A673 (cell line): ENCODE measurements around the gene LEPROT. TPM values are rescaled to one million over a fixed set of nuclear protein-coding genes. Genes with fewer than 3 reads are reported as not detected.

Source experiments
- BruUV-seq: library from RNA; stranded (reverse); fragments of 400-500 nt; replicated peaks from 2 replicates; lab custom pipeline; 2021; lab: Mats Ljungman, UMichigan
- CTCF ChIA-PET: fragments of 300-600 bp; sonication (Branson Sonifier 250); formaldehyde crosslinking; loops from one replicate; lab custom pipeline; 2022; ENCODE audit warnings: antibody characterized with exemption; lab: Charles Lee
- POLR2A ChIA-PET: fragments of 300-600 bp; sonication (Branson Sonifier 250); formaldehyde crosslinking; loops from one replicate; lab custom pipeline; 2022; ENCODE audit warnings: antibody characterized with exemption; ENCODE audit not compliant: low non-redundant PET; lab: Charles Lee
- DNase-seq: peaks from one replicate; pipeline ENCODE4 v3.0.0-alpha.2; 2015; ENCODE audit warnings: low spot score
- H3K27ac ChIP-seq: fragments of 200-600 bp; sonication (generic); 2 replicates; pipeline ENCODE4 v1.5.1; 2016; ENCODE audit warnings: mixed run types, low read depth, mild to moderate bottlenecking, mixed read lengths, antibody characterized with exemption, low read length; ENCODE audit not compliant: poor library complexity, severe bottlenecking
- H3K27me3 ChIP-seq: fragments of 200-600 bp; sonication (generic); replicated peaks from 2 replicates; pipeline ENCODE4 v1.6.1; 2017; ENCODE audit warnings: mixed run types, low read depth, mild to moderate bottlenecking, mixed read lengths, antibody characterized with exemption, low read length; ENCODE audit not compliant: insufficient read depth, poor library complexity
- H3K36me3 ChIP-seq: fragments of 200-600 bp; sonication (generic); 2 replicates; pipeline ENCODE4 v1.6.1; 2016; ENCODE audit warnings: mixed run types, mild to moderate bottlenecking, mixed read lengths, antibody characterized with exemption, low read length; ENCODE audit not compliant: insufficient read depth, poor library complexity, severe bottlenecking
- H3K4me1 ChIP-seq: fragments of 200-600 bp; sonication (generic); 2 replicates; pipeline ENCODE4 v1.6.1; 2017; ENCODE audit warnings: mixed run types, mild to moderate bottlenecking, mixed read lengths, antibody characterized with exemption, low read length; ENCODE audit not compliant: insufficient read depth, poor library complexity, severe bottlenecking
- H3K4me3 ChIP-seq: fragments of 200-600 bp; sonication (generic); 2 replicates; pipeline ENCODE4 v1.5.1; 2016; ENCODE audit warnings: low read depth, mixed run types, mild to moderate bottlenecking, mixed read lengths, low read length; ENCODE audit not compliant: poor library complexity, severe bottlenecking
- H3K9me3 ChIP-seq: fragments of 200-600 bp; sonication (generic); 2 replicates; pipeline ENCODE4 v1.6.1; 2016; ENCODE audit warnings: mixed run types, low read depth, mild to moderate bottlenecking, mixed read lengths, antibody characterized with exemption, low read length; ENCODE audit not compliant: poor library complexity, severe bottlenecking
- EZH2 ChIP-seq: fragments of 200-600 bp; sonication (generic); IDR thresholded peaks from 2 replicates; pipeline ENCODE4 v1.6.1; 2017; ENCODE audit warnings: borderline replicate concordance, low read depth, mild to moderate bottlenecking, mixed read lengths, antibody characterized with exemption, low read length; ENCODE audit not compliant: poor library complexity, severe bottlenecking
- intact Hi-C: fragments of 100-400 bp; cut with micrococcal nuclease; formaldehyde crosslinking; loops from one replicate; pipeline ENCODE4 v1.10.0; 2022; ENCODE audit not compliant: unreplicated experiment
- total RNA-seq: library from RNA; stranded (reverse); gene quantifications from 2 replicates; pipeline ENCODE4 v1.2.3, GENCODE V29; 2021
- TF ChIP-seq, protein P1 (sequence below): fragments of 300-800, 200-600 bp; sonication (generic); conservative IDR thresholded peaks from 2 replicates; pipeline ENCODE4 v1.5.1; 2017; ENCODE audit warnings: low read depth, mild to moderate bottlenecking, antibody characterized with exemption, low read length, moderate library complexity, mixed read lengths

Gene LEPROT
- total RNA-seq, 1 experiment from 2014 or later: 24.8 TPM

- intact Hi-C loops: loop anchor here (5.0 kb wide), 1 partner anchor 172 kb away; no protein-coding TSS in a partner anchor
- no peak for DNase-seq
These were observed 4.1 kb downstream of the LEPROT start for GRCh38 chr1:65424573-65424889.

GRCh38 chr1:65425006-65425405, 4.5 kb downstream of the LEPROT start:
- BruUV-seq: no TSS peak
- no peak for DNase-seq
- Histone ChIP-seq H3K27me3 (no peaks in the 10 kb centered on the region), H3K4me3 (no peak overlapping the region), H3K4me1 (no peaks in the 10 kb centered on the region), H3K9me3 (no peaks in the 10 kb centered on the region), H3K27ac (no peak overlapping the region), H3K36me3 (peaks cover 8% of the 10 kb centered on the region)
- TF ChIP-seq, protein P1, sequence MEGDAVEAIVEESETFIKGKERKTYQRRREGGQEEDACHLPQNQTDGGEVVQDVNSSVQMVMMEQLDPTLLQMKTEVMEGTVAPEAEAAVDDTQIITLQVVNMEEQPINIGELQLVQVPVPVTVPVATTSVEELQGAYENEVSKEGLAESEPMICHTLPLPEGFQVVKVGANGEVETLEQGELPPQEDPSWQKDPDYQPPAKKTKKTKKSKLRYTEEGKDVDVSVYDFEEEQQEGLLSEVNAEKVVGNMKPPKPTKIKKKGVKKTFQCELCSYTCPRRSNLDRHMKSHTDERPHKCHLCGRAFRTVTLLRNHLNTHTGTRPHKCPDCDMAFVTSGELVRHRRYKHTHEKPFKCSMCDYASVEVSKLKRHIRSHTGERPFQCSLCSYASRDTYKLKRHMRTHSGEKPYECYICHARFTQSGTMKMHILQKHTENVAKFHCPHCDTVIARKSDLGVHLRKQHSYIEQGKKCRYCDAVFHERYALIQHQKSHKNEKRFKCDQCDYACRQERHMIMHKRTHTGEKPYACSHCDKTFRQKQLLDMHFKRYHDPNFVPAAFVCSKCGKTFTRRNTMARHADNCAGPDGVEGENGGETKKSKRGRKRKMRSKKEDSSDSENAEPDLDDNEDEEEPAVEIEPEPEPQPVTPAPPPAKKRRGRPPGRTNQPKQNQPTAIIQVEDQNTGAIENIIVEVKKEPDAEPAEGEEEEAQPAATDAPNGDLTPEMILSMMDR: no peak
- TF ChIP-seq EZH2: no peak
- CTCF ChIA-PET: no interaction called here
- intact Hi-C loops: no loop called here
- POLR2A ChIA-PET: no interaction called here

More at GRCh38 chr1:65424573-65424889, 4.1 kb downstream of the LEPROT start:
- Histone ChIP-seq H3K36me3 (peaks cover 8% of the 10 kb centered on the region), H3K4me3 (no peak overlapping the region), H3K27me3 (no peaks in the 10 kb centered on the region), H3K4me1 (peaks cover 1% of the 10 kb centered on the region), H3K27ac (no peak overlapping the region), H3K9me3 (no peaks in the 10 kb centered on the region)
- ChIA-PET POLR2A (no interaction called here), CTCF (no interaction called here)
- no peak for TF ChIP-seq EZH2
- TF ChIP-seq, protein P1: no peak
- BruUV-seq: no TSS peak

- DNase-seq: no peak
- Histone ChIP-seq H3K36me3 (peaks cover 8% of the 10 kb centered on the region), H3K4me3 (no peak overlapping the region), H3K9me3 (no peaks in the 10 kb centered on the region), H3K4me1 (no peaks in the 10 kb centered on the region), H3K27ac (no peak overlapping the region), H3K27me3 (no peaks in the 10 kb centered on the region)
- intact Hi-C loops: no loop called here
- BruUV-seq: no TSS peak
- ChIA-PET POLR2A (no interaction called here), CTCF (no interaction called here)
- TF ChIP-seq, protein P1: no peak
- no peak for TF ChIP-seq EZH2
These were observed 5.2 kb downstream of the LEPROT start for GRCh38 chr1:65425697-65426096.
